K562 (cell line): ENCODE measurements around the gene ISYNA1. TPM values are rescaled to one million over a fixed set of nuclear protein-coding genes. Genes with fewer than 3 reads are reported as not detected.

Experiments
- ATAC-seq: fragments of 200-7000 bp; cut with Tn5 transposase; 3 replicates; pipeline ENCODE4 v1.9.1; 2020; ENCODE audit warnings: moderate library complexity
- BruUV-seq: library from RNA; stranded (reverse); fragments of 400-500 nt; replicated peaks from 2 replicates; lab custom pipeline; 2021; lab: Mats Ljungman, UMichigan
- CTCF ChIA-PET: fragments of 300-600 bp; formaldehyde crosslinking; extraction: SDS; loops from one replicate; lab custom pipeline; 2021; ENCODE audit warnings: low intra/inter-chr PET ratio; lab: Yijun Ruan, JAX
- POLR2A ChIA-PET: fragments of 300-600, 350-650 bp; sonication (Branson Sonifier 250); formaldehyde crosslinking; extraction: SDS; loops from one replicate; lab custom pipeline; 2021; ENCODE audit warnings: antibody characterized with exemption, inconsistent platforms; lab: Yijun Ruan, JAX
- DNase-seq, 4 experiments: peaks; one replicate each; pipeline versions ENCODE4 v3.0.0 to v3.0.0-alpha.2; 2011 to 2018; ENCODE audit warnings: low spot score in 3 of 4, mixed read lengths in 3 of 4; ENCODE audit errors: extremely low read depth in 1 of 4
- FAIRE-seq: peaks from 2 replicates; lab custom pipeline; 2011; peaks lifted over from hg19 to GRCh38; lab: Jason Lieb, UNC
- H2AFZ ChIP-seq: 2 replicates; pipeline ENCODE4 v1.6.0; 2011; ENCODE audit warnings: low read depth, low read length, control low read depth, inconsistent platforms
- H3K27ac ChIP-seq: fragments of 200-600 bp; 3 replicates; pipeline ENCODE4 v1.8.0; 2011; ENCODE audit warnings: low read depth, mild to moderate bottlenecking, control low read depth, inconsistent platforms, low read length, moderate library complexity, mixed read lengths; ENCODE audit errors: extremely low read depth
- H3K27me3 ChIP-seq, 2 experiments: fragments of 300-600 bp in 1 of 2; 2 replicates in 1 of 2; 3 replicates in 1 of 2; pipeline versions ENCODE4 v1.6.0 to v1.8.0; 2011; ENCODE audit warnings: inconsistent platforms in 2 of 2, low read length in 2 of 2, mild to moderate bottlenecking in 1 of 2, mixed read lengths in 1 of 2, moderate library complexity in 1 of 2; ENCODE audit not compliant: control insufficient read depth in 2 of 2, insufficient read depth in 2 of 2
- H3K36me3 ChIP-seq: fragments of 300-600 bp; 3 replicates; pipeline ENCODE4 v1.8.0; 2011; ENCODE audit warnings: mild to moderate bottlenecking, low read length, inconsistent platforms; ENCODE audit not compliant: control insufficient read depth, insufficient read depth
- H3K4me1 ChIP-seq, 2 experiments: fragments of 200-600 bp in 1 of 2; replicated peaks in 1 of 2; 2 replicates in 1 of 2; 3 replicates in 1 of 2; pipeline versions ENCODE4 v1.5.1 to v1.8.0; 2011; ENCODE audit warnings: inconsistent platforms in 2 of 2, low read length in 2 of 2, mild to moderate bottlenecking in 1 of 2, mixed read lengths in 1 of 2, moderate library complexity in 1 of 2; ENCODE audit not compliant: control insufficient read depth in 2 of 2, insufficient read depth in 2 of 2
- H3K4me2 ChIP-seq: 2 replicates; pipeline ENCODE4 v1.6.1; 2011; ENCODE audit warnings: low read length, control low read depth, inconsistent platforms, mixed read lengths; ENCODE audit not compliant: insufficient read depth
- H3K4me3 ChIP-seq: fragments of 200-600 bp; sonication (generic), shearing (Covaris generic); 2 replicates; pipeline ENCODE4 v1.5.1; 2016; ENCODE audit warnings: control low read depth, inconsistent platforms
- H3K79me2 ChIP-seq: fragments of 200-600 bp; 3 replicates; pipeline ENCODE4 v1.8.0; 2011; ENCODE audit warnings: low read length, inconsistent platforms; ENCODE audit not compliant: control insufficient read depth, insufficient read depth
- H3K9ac ChIP-seq, 2 experiments: 2 replicates each; pipeline versions ENCODE4 v1.6.0 to v1.6.1; 2011; ENCODE audit warnings: low read depth in 2 of 2, low read length in 2 of 2, control low read depth in 1 of 2, inconsistent platforms in 1 of 2, mild to moderate bottlenecking in 1 of 2, mixed read lengths in 1 of 2; ENCODE audit not compliant: insufficient read depth in 1 of 2
- H3K9me1 ChIP-seq: one replicate; pipeline ENCODE4 v1.6.0; 2011; ENCODE audit warnings: inconsistent platforms, mild to moderate bottlenecking, low read length, moderate library complexity; ENCODE audit not compliant: control insufficient read depth, insufficient read depth
- H3K9me3 ChIP-seq: replicated peaks from 2 replicates; pipeline ENCODE4 v1.5.1; 2011; ENCODE audit warnings: low read depth, low read length, inconsistent platforms; ENCODE audit not compliant: control insufficient read depth, insufficient read depth
- H4K20me1 ChIP-seq: replicated peaks from 2 replicates; pipeline ENCODE4 v1.6.1; 2011; ENCODE audit warnings: low read length, inconsistent platforms, mixed read lengths; ENCODE audit not compliant: control insufficient read depth, insufficient read depth
- ARID3A ChIP-seq: IDR thresholded peaks from 2 replicates; pipeline ENCODE4 v1.6.1; 2012; ENCODE audit warnings: low read depth, low read length, improper control_type of control experiment, borderline replicate concordance
- BDP1 ChIP-seq: IDR thresholded peaks from 3 replicates; pipeline ENCODE4 v1.6.1; 2011; ENCODE audit not compliant: insufficient read length, insufficient read depth
- CTBP1 ChIP-seq: fragments of 450-650 bp; IDR thresholded peaks from 2 replicates; pipeline ENCODE4 v1.6.1; 2016; ENCODE audit warnings: borderline replicate concordance
- DEAF1 ChIP-seq: fragments of 450-650 bp; formaldehyde crosslinking; IDR thresholded peaks from 2 replicates; pipeline ENCODE4 v1.4.0; 2020; ENCODE audit warnings: mild to moderate bottlenecking, moderate library complexity
- TRIM28 ChIP-seq: fragments of 450-650 bp; IDR thresholded peaks from 2 replicates; pipeline ENCODE4 v1.6.1; 2017
- ZBTB26 ChIP-seq: fragments of 450-650 bp; formaldehyde crosslinking; IDR thresholded peaks from 2 replicates; pipeline ENCODE4 v1.4.0; 2022; ENCODE audit warnings: missing genetic modification characterization
- ZNF584 ChIP-seq: fragments of 200-800 bp; sonication (Bioruptor generic); IDR thresholded peaks from 2 replicates; pipeline ENCODE4 v1.6.1; 2016; ENCODE audit warnings: low read depth, mild to moderate bottlenecking, missing genetic modification characterization, missing compliant biosample characterization
- ZNF785 ChIP-seq: fragments of 250-450 bp; sonication (Bioruptor Pico); IDR thresholded peaks from 2 replicates; pipeline ENCODE4 v1.4.0; 2020; ENCODE audit warnings: mild to moderate bottlenecking
- WGBS: fragments of 100-300 bp; shearing (Covaris generic); methylation state at CpG from one replicate; pipeline ENCODE4 v1.1.6; 2016; ENCODE audit warnings: low coverage, mixed read lengths; ENCODE audit not compliant: insufficient coverage; ENCODE audit errors: missing lambda C conversion rate; 5-methylcytosine and 5-hydroxymethylcytosine counted together
- in situ Hi-C: fragments of 300-500 bp; cut with MboI; formaldehyde crosslinking; loops from 4 replicates; pipeline ENCODE4 v1.15.0; 2018; ENCODE audit warnings: inconsistent platforms, mixed read lengths
- intact Hi-C: fragments of 100-400 bp; cut with micrococcal nuclease; formaldehyde crosslinking; loops from 2 replicates; pipeline ENCODE4 v1.14.2; 2022
- polyA plus RNA-seq, 8 experiments: library from polyadenylated mRNA; depleted of rRNA in 4 of 8; stranded (reverse) in 5 of 8; unstranded in 3 of 8; fragments of >200 nt; fragmentation: Nextera tagmentation in 2 of 8; fragmentation: Illumina TruSeq in 1 of 8; extraction: Ambion mirVana in 2 of 8; extraction: Trizol in 1 of 8; gene quantifications; 2 replicates each; pipeline versions ENCODE4 v1.2.1 to v1.2.3, GENCODE V29; 2011 to 2014; ENCODE audit warnings: inconsistent platforms in 1 of 8, missing spikeins in 1 of 8
- total RNA-seq, 7 experiments: library from RNA; depleted of rRNA in 6 of 7; stranded (reverse); fragments of >200 nt in 6 of 7; fragmentation: Illumina TruSeq in 2 of 7; extraction: Trizol in 2 of 7; gene quantifications; 2 replicates each; pipeline versions ENCODE4 v1.2.1 to v1.2.3, GENCODE V29; 2011 to 2021; ENCODE audit warnings: low replicate concordance in 1 of 7

The ISYNA1 gene
- total and polyA plus RNA-seq, 9 of the 15 experiments (the other 6 are each of a cell fraction or from before 2014, with no cell fraction given), result 21.8 to 460 (median 93.2) TPM

GRCh38 chr19:18453269-18454024 is 15.5 kb upstream of the ISYNA1 start:
- TF ChIP-seq ZNF785 (CRISPR knock-in tag), result no peak
- intact Hi-C loops, result no loop called here
- WGBS, result 76% methylated on average over 10 of the region's 10 CpGs
- ChIA-PET POLR2A (interaction anchor here (1.2 to 1.4 kb wide), 2 partner anchors 13 to 14 kb away, joined by 4 to 5 read pairs; no protein-coding TSS in a partner anchor), CTCF (no interaction called here)
- no peaks in the 10 kb centered on the region for H3K9me1 ChIP-seq
- H4K20me1 ChIP-seq, result no peaks in the 10 kb centered on the region
- H3K4me3 ChIP-seq, result no peak overlapping the region
- no peaks in the 10 kb centered on the region for H3K27me3 ChIP-seq
- DNase-seq (no peak), ATAC-seq (no peak), FAIRE-seq (no peak)
- H3K79me2 ChIP-seq, result no peaks in the 10 kb centered on the region
- no peak overlapping the region for H3K27ac ChIP-seq
- H3K9ac ChIP-seq, result no peak overlapping the region
- in situ Hi-C loops, result loop anchor here (5.0 kb wide), 1 partner anchor 409 kb away; no protein-coding TSS in a partner anchor
- no peak overlapping the region for H2AFZ ChIP-seq
- peaks cover 0 to 32% of the 10 kb centered on the region in 2 experiments; a peak in 2 of 5 replicates for H3K4me1 ChIP-seq
- H3K4me2 ChIP-seq, result no peak overlapping the region
- H3K36me3 ChIP-seq, result peaks cover 72% of the 10 kb centered on the region; the same call in 2 of the 3 replicates
- BruUV-seq, result no TSS peak
- H3K9me3 ChIP-seq, result no peaks in the 10 kb centered on the region

- 49% methylated on average over 2 of the region's 3 CpGs for WGBS
- ChIA-PET CTCF (no interaction called here), POLR2A (interaction anchor here (0.6 kb wide), 1 partner anchor 174 kb away, joined by 3 read pairs; no protein-coding TSS in a partner anchor)
- FAIRE-seq (no peak), DNase-seq (no peak), ATAC-seq (no peak)
- intact Hi-C loops, result no loop called here
- no TSS peak for BruUV-seq
- peak overlapping the region in 1 of 2 experiments; percentile 57; a peak in 2 of 4 replicates for H3K9ac ChIP-seq
- peaks cover 2% of the 10 kb centered on the region for H3K9me1 ChIP-seq
- no peak overlapping the region for H3K4me2 ChIP-seq
- no peaks in the 10 kb centered on the region for H3K27me3 ChIP-seq
- H4K20me1 ChIP-seq, result no peaks in the 10 kb centered on the region
- H3K27ac ChIP-seq, result no peak overlapping the region
- H2AFZ ChIP-seq, result no peak overlapping the region
- no peaks in the 10 kb centered on the region for H3K79me2 ChIP-seq
- in situ Hi-C loops, result loop anchor here (5.0 kb wide), 1 partner anchor 410 kb away; no protein-coding TSS in a partner anchor
- peaks cover 0 to 28% of the 10 kb centered on the region in 2 experiments; a peak in 2 of 5 replicates for H3K4me1 ChIP-seq
- peaks cover 71% of the 10 kb centered on the region; the same call in 2 of the 3 replicates for H3K36me3 ChIP-seq
- H3K9me3 ChIP-seq, result no peaks in the 10 kb centered on the region
- no peak overlapping the region for H3K4me3 ChIP-seq
- TF ChIP-seq ZNF584 (CRISPR knock-in tag) (no peak), DEAF1 (no peak), ARID3A (no peak), ZBTB26 (no peak), CTBP1 (no peak), BDP1 (no peak), TRIM28 (no peak)
Observed at GRCh38 chr19:18452386-18452785, 14.5 kb upstream of the ISYNA1 start.
